Measurements from ENCODE around the gene STXBP6.

DNA sequence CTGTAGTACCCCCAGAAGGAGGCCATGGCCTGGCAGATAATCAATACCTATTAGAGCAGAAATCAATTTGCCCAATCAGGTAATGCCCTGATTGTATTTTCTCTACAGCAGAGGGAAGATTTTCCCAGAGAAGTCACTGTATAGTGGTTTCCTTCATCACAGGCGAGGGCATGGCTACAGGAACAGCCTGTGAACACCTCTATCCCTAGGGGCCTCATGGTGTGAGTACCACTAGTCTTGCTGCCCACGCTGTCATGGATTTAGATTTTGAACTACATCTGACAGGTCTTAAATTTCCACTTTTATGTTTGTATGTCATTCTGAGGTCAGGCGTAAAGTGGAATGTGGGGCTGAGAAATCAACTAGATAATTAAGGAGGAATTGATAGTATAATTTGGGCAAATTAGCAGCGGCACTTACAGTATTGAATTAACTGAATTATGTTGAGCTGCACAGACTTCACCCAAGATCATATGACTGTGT lies 42.4 kb upstream of the STXBP6 start:
- TF ChIP-seq, protein P1, sequence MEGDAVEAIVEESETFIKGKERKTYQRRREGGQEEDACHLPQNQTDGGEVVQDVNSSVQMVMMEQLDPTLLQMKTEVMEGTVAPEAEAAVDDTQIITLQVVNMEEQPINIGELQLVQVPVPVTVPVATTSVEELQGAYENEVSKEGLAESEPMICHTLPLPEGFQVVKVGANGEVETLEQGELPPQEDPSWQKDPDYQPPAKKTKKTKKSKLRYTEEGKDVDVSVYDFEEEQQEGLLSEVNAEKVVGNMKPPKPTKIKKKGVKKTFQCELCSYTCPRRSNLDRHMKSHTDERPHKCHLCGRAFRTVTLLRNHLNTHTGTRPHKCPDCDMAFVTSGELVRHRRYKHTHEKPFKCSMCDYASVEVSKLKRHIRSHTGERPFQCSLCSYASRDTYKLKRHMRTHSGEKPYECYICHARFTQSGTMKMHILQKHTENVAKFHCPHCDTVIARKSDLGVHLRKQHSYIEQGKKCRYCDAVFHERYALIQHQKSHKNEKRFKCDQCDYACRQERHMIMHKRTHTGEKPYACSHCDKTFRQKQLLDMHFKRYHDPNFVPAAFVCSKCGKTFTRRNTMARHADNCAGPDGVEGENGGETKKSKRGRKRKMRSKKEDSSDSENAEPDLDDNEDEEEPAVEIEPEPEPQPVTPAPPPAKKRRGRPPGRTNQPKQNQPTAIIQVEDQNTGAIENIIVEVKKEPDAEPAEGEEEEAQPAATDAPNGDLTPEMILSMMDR (IDR thresholded peaks at IDR 0.05; ENCODE audit: poor library complexity, severe bottlenecking): no peak
- no peak for TF ChIP-seq SMC3 (conservative IDR thresholded peaks at IDR 0.05; ENCODE audit: poor library complexity)
- no peak for TF ChIP-seq POLR2AphosphoS5 (IDR thresholded peaks at IDR 0.05)
- TF ChIP-seq RAD21 (conservative IDR thresholded peaks at IDR 0.05): no peak
- TF ChIP-seq EZH2 (IDR thresholded peaks at IDR 0.05; ENCODE audit: borderline replicate concordance, insufficient read depth, low read length, poor library complexity, severe bottlenecking): no peak

All from neural cell (in vitro differentiated cells).